ENCODE results near the gene ZNF136.

ZNF136 gene

GRCh38 chr19:12156223-12157058 is 6.5 kb upstream of the ZNF136 start, which contains the start of gene ZNF625:
Gene ZNF625, minus strand, starts transcription at chr19:12156734. Its CDS starts 176 bp downstream, at chr19:12156558.
- DNase-seq (ENCODE audit: low read depth): peak; percentile 88
- H3K4me3 ChIP-seq (ENCODE audit: low read length): peak within 1 kb of the TSS; percentile 79
- TF ChIP-seq, protein P1, sequence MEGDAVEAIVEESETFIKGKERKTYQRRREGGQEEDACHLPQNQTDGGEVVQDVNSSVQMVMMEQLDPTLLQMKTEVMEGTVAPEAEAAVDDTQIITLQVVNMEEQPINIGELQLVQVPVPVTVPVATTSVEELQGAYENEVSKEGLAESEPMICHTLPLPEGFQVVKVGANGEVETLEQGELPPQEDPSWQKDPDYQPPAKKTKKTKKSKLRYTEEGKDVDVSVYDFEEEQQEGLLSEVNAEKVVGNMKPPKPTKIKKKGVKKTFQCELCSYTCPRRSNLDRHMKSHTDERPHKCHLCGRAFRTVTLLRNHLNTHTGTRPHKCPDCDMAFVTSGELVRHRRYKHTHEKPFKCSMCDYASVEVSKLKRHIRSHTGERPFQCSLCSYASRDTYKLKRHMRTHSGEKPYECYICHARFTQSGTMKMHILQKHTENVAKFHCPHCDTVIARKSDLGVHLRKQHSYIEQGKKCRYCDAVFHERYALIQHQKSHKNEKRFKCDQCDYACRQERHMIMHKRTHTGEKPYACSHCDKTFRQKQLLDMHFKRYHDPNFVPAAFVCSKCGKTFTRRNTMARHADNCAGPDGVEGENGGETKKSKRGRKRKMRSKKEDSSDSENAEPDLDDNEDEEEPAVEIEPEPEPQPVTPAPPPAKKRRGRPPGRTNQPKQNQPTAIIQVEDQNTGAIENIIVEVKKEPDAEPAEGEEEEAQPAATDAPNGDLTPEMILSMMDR (IDR thresholded peaks at IDR 0.05; ENCODE audit: insufficient read depth, low read depth, low read length, missing control alignments): no peak

- DNase-seq (ENCODE audit: low read depth): no peak
- no peak overlapping the region for H3K4me3 ChIP-seq (ENCODE audit: low read length)
- TF ChIP-seq, protein P1 (IDR thresholded peaks at IDR 0.05; ENCODE audit: insufficient read depth, low read depth, low read length, missing control alignments): no peak
Measured at GRCh38 chr19:12159773-12160414, 3.0 kb upstream of the ZNF136 start.

DNA sequence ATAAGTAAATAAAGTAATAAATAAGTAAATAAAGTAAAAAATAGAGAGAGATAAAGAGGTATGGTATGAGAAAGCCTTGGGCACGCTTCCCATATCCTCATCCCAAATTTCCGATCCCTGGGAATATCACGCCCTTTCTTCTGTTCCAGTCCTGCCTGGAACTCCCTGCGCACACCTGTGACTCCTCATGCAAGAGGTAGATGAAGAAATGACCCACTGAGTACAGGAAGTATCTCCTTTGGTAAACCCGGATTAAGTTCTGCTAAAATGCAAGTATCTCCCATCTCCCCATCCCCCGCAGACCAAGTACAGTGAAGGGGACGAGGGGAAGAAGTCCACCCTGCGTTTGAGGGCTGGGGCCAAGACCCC is 399 bp upstream of the ZNF136 start:
- TF ChIP-seq, protein P1 (IDR thresholded peaks at IDR 0.05; ENCODE audit: insufficient read depth, low read depth, low read length, missing control alignments): no peak
- H3K4me3 ChIP-seq (ENCODE audit: low read length): peak overlapping the region; percentile 83
- DNase-seq (ENCODE audit: low read depth): no peak

DNA sequence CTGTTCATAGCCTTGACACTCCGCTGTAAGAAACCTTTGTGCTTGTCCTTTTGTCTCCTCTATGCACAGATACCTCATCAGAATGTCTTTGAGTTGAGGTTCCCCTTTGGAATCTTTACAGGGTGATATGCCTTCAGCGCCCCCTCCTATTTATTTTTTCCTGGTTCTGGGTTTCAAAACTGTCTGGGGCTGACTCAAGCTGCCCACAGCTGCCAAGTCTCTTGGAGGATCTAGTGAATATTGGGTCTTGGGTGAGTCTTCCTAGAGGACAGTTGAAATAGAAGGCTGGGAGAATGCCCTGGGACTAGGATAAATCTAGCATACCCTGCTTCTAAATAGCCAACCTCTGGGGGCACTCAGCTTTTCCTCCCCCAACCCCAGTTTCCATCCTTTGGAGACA is 930 bp downstream of the ZNF136 start:
- TF ChIP-seq, protein P1 (IDR thresholded peaks at IDR 0.05; ENCODE audit: insufficient read depth, low read depth, low read length, missing control alignments): no peak
- peak; percentile 18 for DNase-seq (ENCODE audit: low read depth)
- H3K4me3 ChIP-seq (ENCODE audit: low read length): peak overlapping the region; percentile 83

- no peak for DNase-seq (ENCODE audit: low read depth)
- no peak overlapping the region for H3K4me3 ChIP-seq (ENCODE audit: low read length)
- TF ChIP-seq, protein P1 (IDR thresholded peaks at IDR 0.05; ENCODE audit: insufficient read depth, low read depth, low read length, missing control alignments): no peak
Measured at GRCh38 chr19:12166626-12167025, 3.7 kb downstream of the ZNF136 start.

GRCh38 chr19:12180377-12180776 is 17.5 kb downstream of the ZNF136 start:
- no peak overlapping the region for H3K4me3 ChIP-seq (ENCODE audit: low read length)

More at GRCh38 chr19:12180377-12180776, 17.5 kb downstream of the ZNF136 start:
- DNase-seq (ENCODE audit: low read depth): no peak
- TF ChIP-seq, protein P1 (IDR thresholded peaks at IDR 0.05; ENCODE audit: insufficient read depth, low read depth, low read length, missing control alignments): no peak
